Measurements from ENCODE around the gene SLAMF1.
"Not testable (repeated sequence)": the region's sequence is repeated elsewhere in the genome, so short reads cannot be mapped to it uniquely, and the experiment has no call there.

Gene SLAMF1

DNA sequence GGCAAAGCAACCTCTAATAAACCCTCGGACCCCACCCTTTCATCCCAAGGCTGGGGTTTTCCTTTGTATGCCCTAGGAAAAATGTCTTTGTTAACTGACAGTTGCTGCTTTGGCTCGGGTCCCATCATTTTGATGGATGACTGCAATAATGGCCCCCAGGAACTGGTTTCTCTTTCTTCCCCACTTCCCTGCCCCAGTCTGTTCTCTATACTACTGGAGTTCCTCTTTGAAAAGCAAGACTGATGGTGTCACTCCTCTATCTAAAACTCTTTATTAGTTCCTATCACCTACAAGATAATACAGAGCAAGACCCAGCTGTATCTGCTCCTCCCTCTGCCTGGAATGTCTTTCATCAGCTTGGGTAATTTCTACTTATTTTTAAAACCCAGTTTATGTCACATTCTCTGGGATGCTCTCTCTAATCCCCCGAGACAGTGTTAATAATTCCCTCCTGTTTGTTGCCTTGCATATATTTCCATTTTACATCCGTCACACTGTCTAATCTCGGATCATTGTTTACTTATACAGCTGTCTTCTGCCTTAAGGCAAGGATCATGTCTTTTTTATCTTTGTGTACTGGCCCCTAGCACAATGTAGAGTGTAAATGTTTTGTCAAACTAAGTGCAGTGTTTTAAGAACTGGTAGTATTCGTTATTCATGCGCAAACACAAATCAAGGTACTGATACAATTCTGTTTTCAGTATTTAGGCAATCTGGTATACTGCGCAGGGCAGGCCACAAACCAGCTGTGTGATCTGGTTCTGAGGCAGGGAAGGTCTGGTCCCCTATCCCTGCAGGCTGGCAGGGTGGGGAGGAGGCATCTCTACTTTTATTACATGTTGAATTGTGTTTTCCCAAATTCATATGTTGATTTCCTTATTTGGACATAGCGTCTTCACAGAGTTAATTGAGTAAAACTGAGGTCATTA is 16.1 kb downstream of the SLAMF1 start:
- Histone ChIP-seq H3K27ac (ENCODE audit: low read length) (no peak overlapping the region), H3K9ac (ENCODE audit: low read length) (no peak overlapping the region), H3K36me3 (replicated peaks; ENCODE audit: low read depth, low read length) (no peaks in the 10 kb centered on the region), H3K9me3 (ENCODE audit: insufficient read depth, low read length) (no peaks in the 10 kb centered on the region), H3K4me3 (ENCODE audit: low read length) (no peak overlapping the region), H3K4me2 (ENCODE audit: low read length) (no peak overlapping the region), H3K27me3 (ENCODE audit: low read depth, low read length) (no peaks in the 10 kb centered on the region), H3K79me2 (ENCODE audit: low read length) (no peaks in the 10 kb centered on the region), H3K4me1 (ENCODE audit: low read length) (peaks cover 24% of the 10 kb centered on the region), H4K20me1 (ENCODE audit: insufficient read depth, low read length) (no peaks in the 10 kb centered on the region), H2AFZ (ENCODE audit: low read depth, low read length) (no peak overlapping the region)
- TF ChIP-seq EZH2phosphoT487 (IDR thresholded peaks at IDR 0.05; ENCODE audit: low read depth) = no peak
- TF ChIP-seq, protein P1, sequence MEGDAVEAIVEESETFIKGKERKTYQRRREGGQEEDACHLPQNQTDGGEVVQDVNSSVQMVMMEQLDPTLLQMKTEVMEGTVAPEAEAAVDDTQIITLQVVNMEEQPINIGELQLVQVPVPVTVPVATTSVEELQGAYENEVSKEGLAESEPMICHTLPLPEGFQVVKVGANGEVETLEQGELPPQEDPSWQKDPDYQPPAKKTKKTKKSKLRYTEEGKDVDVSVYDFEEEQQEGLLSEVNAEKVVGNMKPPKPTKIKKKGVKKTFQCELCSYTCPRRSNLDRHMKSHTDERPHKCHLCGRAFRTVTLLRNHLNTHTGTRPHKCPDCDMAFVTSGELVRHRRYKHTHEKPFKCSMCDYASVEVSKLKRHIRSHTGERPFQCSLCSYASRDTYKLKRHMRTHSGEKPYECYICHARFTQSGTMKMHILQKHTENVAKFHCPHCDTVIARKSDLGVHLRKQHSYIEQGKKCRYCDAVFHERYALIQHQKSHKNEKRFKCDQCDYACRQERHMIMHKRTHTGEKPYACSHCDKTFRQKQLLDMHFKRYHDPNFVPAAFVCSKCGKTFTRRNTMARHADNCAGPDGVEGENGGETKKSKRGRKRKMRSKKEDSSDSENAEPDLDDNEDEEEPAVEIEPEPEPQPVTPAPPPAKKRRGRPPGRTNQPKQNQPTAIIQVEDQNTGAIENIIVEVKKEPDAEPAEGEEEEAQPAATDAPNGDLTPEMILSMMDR (IDR thresholded peaks at IDR 0.05; ENCODE audit: low read depth, low read length) = no peak

DNA sequence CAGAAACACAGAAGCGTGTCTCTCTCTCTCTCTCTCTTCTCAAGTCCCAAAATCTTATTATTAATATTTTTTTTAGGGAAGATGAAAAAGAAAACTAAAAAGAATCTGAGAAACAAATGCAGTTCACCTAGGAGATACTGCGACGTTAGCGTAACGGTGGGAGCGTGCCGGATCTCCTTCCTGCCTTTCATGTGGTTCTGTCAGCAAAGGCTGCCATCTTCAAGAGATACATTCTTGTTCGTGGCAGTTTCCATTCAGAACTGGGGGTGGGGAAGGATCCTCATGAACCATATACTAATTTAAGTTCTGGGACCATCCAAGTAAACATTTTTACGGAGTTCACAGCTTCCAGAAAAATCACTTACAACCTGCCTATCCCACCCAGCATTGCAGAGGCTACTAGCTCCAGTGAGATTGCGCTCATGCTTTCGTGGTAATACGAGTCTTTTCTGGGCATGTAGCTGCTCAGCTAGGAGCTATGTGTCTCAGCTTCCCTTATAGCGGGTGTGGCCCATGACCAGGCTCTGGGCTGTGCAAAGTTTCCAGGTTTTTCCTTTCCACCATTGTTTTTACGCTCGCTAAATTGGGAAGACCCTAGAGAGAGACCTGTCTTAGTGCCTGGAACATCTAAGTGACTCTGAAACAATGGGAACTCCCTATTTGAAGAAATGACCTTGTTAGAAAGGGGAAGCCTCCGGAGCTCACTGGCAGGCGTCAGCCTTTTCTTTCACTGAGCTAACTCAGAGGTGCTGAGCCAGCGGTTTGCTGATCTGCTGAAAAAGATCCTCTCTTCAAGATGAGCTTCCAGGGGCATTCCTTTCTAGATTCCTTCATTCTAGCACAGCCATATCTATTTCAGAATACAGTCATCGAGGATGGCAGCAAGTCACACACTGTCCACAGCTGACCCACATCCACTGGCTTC is 17.3 kb downstream of the SLAMF1 start:
- H3K4me2 ChIP-seq (ENCODE audit: low read length) = no peak overlapping the region
- peaks cover 36% of the 10 kb centered on the region for H3K4me1 ChIP-seq (ENCODE audit: low read length)
- no peak overlapping the region for H3K9ac ChIP-seq (ENCODE audit: low read length)
- no peaks in the 10 kb centered on the region for H3K79me2 ChIP-seq (ENCODE audit: low read length)
- H3K36me3 ChIP-seq (replicated peaks; ENCODE audit: low read depth, low read length) = no peaks in the 10 kb centered on the region
- no peaks in the 10 kb centered on the region for H3K27me3 ChIP-seq (ENCODE audit: low read depth, low read length)
- H3K9me3 ChIP-seq (ENCODE audit: insufficient read depth, low read length) = no peaks in the 10 kb centered on the region
- no peak for TF ChIP-seq EZH2phosphoT487 (IDR thresholded peaks at IDR 0.05; ENCODE audit: low read depth)
- TF ChIP-seq, protein P1 (IDR thresholded peaks at IDR 0.05; ENCODE audit: low read depth, low read length) = no peak
- no peak overlapping the region for H3K27ac ChIP-seq (ENCODE audit: low read length)
- H2AFZ ChIP-seq (ENCODE audit: low read depth, low read length) = no peak overlapping the region
- H3K4me3 ChIP-seq (ENCODE audit: low read length) = no peak overlapping the region
- no peaks in the 10 kb centered on the region for H4K20me1 ChIP-seq (ENCODE audit: insufficient read depth, low read length)

DNA sequence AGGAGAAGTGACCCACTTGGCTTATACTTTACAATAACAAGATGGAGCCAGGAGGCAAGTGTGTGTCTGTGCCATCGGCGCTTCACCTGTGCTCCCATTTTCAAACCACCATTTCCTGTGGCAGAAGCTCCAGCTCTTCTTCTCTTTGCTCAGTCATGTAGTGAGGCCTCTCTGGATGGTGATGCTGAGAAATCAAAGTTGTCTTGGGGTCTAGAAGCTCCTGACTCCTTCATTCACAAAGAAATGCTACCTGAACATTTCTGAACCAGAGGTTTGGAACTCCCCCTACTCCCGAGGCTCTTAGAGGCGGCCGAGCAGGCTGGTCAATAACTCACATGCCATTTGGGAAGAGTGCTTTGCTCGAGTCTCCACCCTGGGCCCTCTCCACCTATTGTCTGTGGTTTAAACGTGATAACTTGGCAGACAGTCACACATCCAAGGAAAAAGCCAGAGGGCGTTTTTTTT is 18.0 kb downstream of the SLAMF1 start:
- Histone ChIP-seq H2AFZ (ENCODE audit: low read depth, low read length) (no peak overlapping the region), H3K27me3 (ENCODE audit: low read depth, low read length) (no peaks in the 10 kb centered on the region), H4K20me1 (ENCODE audit: insufficient read depth, low read length) (no peaks in the 10 kb centered on the region), H3K4me2 (ENCODE audit: low read length) (no peak overlapping the region), H3K9ac (ENCODE audit: low read length) (no peak overlapping the region), H3K4me1 (ENCODE audit: low read length) (peaks cover 43% of the 10 kb centered on the region), H3K27ac (ENCODE audit: low read length) (no peak overlapping the region), H3K36me3 (replicated peaks; ENCODE audit: low read depth, low read length) (no peaks in the 10 kb centered on the region), H3K9me3 (ENCODE audit: insufficient read depth, low read length) (no peaks in the 10 kb centered on the region), H3K79me2 (ENCODE audit: low read length) (no peaks in the 10 kb centered on the region), H3K4me3 (ENCODE audit: low read length) (no peak overlapping the region)
- TF ChIP-seq, protein P1 (IDR thresholded peaks at IDR 0.05; ENCODE audit: low read depth, low read length) = no peak
- no peak for TF ChIP-seq EZH2phosphoT487 (IDR thresholded peaks at IDR 0.05; ENCODE audit: low read depth)

DNA sequence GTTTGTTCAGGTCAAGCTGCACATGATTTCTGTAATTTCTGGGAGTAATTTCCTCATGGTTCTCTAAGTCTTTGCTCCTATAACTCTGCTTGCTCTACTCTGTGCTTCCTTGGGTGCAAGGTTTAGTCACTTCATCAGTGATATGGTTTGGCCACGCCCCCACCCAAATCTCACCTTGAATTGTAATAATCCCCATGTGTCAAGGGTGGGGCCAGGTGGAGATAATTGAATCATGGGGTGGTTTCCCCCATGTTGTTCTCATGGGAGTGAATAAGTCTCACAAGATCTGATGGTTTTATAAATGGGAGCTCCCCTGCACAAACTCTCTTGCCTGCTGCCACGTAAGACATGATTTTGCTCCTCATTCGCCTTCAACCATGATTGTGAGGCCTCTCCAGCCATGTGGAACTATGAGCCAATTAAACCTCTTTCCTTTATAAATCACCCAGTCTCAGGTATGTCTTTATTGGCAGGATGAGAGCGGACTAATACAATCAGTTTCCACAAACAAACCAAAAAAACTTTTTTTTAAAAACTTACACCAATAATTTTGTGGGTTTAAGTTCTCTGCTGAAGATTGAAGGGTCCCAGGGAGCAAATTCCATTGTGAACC is 19.1 kb downstream of the SLAMF1 start:
- H3K4me1 ChIP-seq (ENCODE audit: low read length) = peaks cover 54% of the 10 kb centered on the region
- H3K4me2 ChIP-seq (ENCODE audit: low read length); H3K27ac ChIP-seq (ENCODE audit: low read length); H3K9ac ChIP-seq (ENCODE audit: low read length); H3K27me3 ChIP-seq (ENCODE audit: low read depth, low read length); H3K4me3 ChIP-seq (ENCODE audit: low read length); H3K36me3 ChIP-seq (replicated peaks; ENCODE audit: low read depth, low read length); H3K9me3 ChIP-seq (ENCODE audit: insufficient read depth, low read length); H3K79me2 ChIP-seq (ENCODE audit: low read length); H4K20me1 ChIP-seq (ENCODE audit: insufficient read depth, low read length); H2AFZ ChIP-seq (ENCODE audit: low read depth, low read length): not testable (repeated sequence)
